OCI-LY1 (cell line): ENCODE results near the gene PTPRN2.

Experiments used
- H2AFZ ChIP-seq: fragments of 200-600 bp; sonication (generic), shearing (Covaris generic); 2 replicates; pipeline ENCODE4 v1.6.0; 2014; ENCODE audit warnings: antibody characterized with exemption, mild to moderate bottlenecking, low read length
- H3F3A ChIP-seq: fragments of 200-600 bp; sonication (generic), shearing (Covaris generic); 2 replicates; pipeline ENCODE4 v1.6.0; 2014; ENCODE audit warnings: mild to moderate bottlenecking, antibody characterized with exemption, low read length, moderate library complexity; ENCODE audit not compliant: insufficient read depth
- H3K27ac ChIP-seq: fragments of 200-600 bp; sonication (generic); 2 replicates; pipeline ENCODE4 v1.5.1; 2014; ENCODE audit warnings: low read length, mixed run types, mild to moderate bottlenecking, low read depth; ENCODE audit not compliant: poor library complexity, severe bottlenecking
- H3K27me3 ChIP-seq: fragments of 200-600 bp; sonication (generic); 2 replicates; pipeline ENCODE4 v1.6.0; 2014; ENCODE audit warnings: antibody characterized with exemption, mild to moderate bottlenecking, low read length, moderate library complexity; ENCODE audit not compliant: insufficient read depth
- H3K36me3 ChIP-seq: fragments of 200-600 bp; sonication (generic); 2 replicates; pipeline ENCODE4 v1.6.1; 2014; ENCODE audit warnings: mild to moderate bottlenecking, antibody characterized with exemption, low read length, moderate library complexity, mixed read lengths; ENCODE audit not compliant: insufficient read depth
- H3K4me1 ChIP-seq: fragments of 200-600 bp; sonication (generic); 2 replicates; pipeline ENCODE4 v1.5.1; 2014; ENCODE audit warnings: mild to moderate bottlenecking, low read length, moderate library complexity; ENCODE audit not compliant: insufficient read depth, severe bottlenecking
- H3K4me2 ChIP-seq: fragments of 200-600 bp; sonication (generic), shearing (Covaris generic); 2 replicates; pipeline ENCODE4 v1.6.1; 2014; ENCODE audit warnings: low read length
- H3K4me3 ChIP-seq: fragments of 200-600 bp; sonication (generic); 2 replicates; pipeline ENCODE4 v1.5.1; 2014; ENCODE audit warnings: low read length, low read depth, mild to moderate bottlenecking, mixed read lengths; ENCODE audit not compliant: poor library complexity, severe bottlenecking
- H3K79me2 ChIP-seq: fragments of 200-600 bp; shearing (Covaris generic); 2 replicates; pipeline ENCODE4 v1.6.1; 2016; ENCODE audit warnings: mixed run types, low read length, mixed read lengths; ENCODE audit not compliant: insufficient read depth
- H3K9ac ChIP-seq: fragments of 200-600 bp; sonication (generic), shearing (Covaris generic); 2 replicates; pipeline ENCODE4 v1.6.1; 2014; ENCODE audit warnings: mild to moderate bottlenecking, low read length, mixed read lengths
- H3K9me2 ChIP-seq: fragments of 200-600 bp; sonication (generic), shearing (Covaris generic); 2 replicates; pipeline ENCODE4 v1.6.1; 2014; ENCODE audit warnings: low read depth, mild to moderate bottlenecking, low read length, mixed read lengths
- H3K9me3 ChIP-seq: fragments of 200-600 bp; shearing (Covaris generic); 2 replicates; pipeline ENCODE4 v1.6.1; 2014; ENCODE audit warnings: low read length, mixed read lengths
- H4K20me1 ChIP-seq: fragments of 200-600 bp; sonication (generic), shearing (Covaris generic); 2 replicates; pipeline ENCODE4 v1.6.0; 2016; ENCODE audit warnings: mild to moderate bottlenecking, low read length; ENCODE audit not compliant: insufficient read depth
- CTCF ChIP-seq: fragments of 200-600 bp; sonication (generic), shearing (Covaris generic); IDR thresholded peaks from 2 replicates; pipeline ENCODE4 v1.5.1; 2017; ENCODE audit warnings: mild to moderate bottlenecking, antibody characterized with exemption, low read length, moderate library complexity, mixed read lengths
- EZH2 ChIP-seq: fragments of 200-600 bp; sonication (generic), shearing (Covaris generic); IDR thresholded peaks from 2 replicates; pipeline ENCODE4 v1.8.0; 2017; ENCODE audit warnings: borderline replicate concordance, mixed run types, mild to moderate bottlenecking, antibody characterized with exemption, low read length, moderate library complexity, mixed read lengths

Gene PTPRN2

GRCh38 chr7:158467562-158467961 lies 120.1 kb downstream of the PTPRN2 start:
- Histone ChIP-seq H3K79me2 (no peaks in the 10 kb centered on the region), H4K20me1 (no peaks in the 10 kb centered on the region), H3K9me2 (no peaks in the 10 kb centered on the region), H3K4me2 (no peak overlapping the region), H3K9ac (no peak overlapping the region), H3K36me3 (no peaks in the 10 kb centered on the region), H3K4me3 (no peak overlapping the region), H3K9me3 (no peaks in the 10 kb centered on the region), H3K27ac (no peak overlapping the region), H3K4me1 (no peaks in the 10 kb centered on the region), H3K27me3 (no peaks in the 10 kb centered on the region; the same call in 1 of the 2 replicates), H3F3A (no peaks in the 10 kb centered on the region), H2AFZ (no peak overlapping the region)
- TF ChIP-seq CTCF = no peak
- TF ChIP-seq EZH2 = no peak

- H3K36me3 ChIP-seq = no peaks in the 10 kb centered on the region
Observed at GRCh38 chr7:158463317-158463716, 124.3 kb downstream of the PTPRN2 start.

GRCh38 chr7:158461824-158462223 lies 125.8 kb downstream of the PTPRN2 start:
- Histone ChIP-seq H3K4me2 (no peak overlapping the region), H3K79me2 (no peaks in the 10 kb centered on the region), H3K36me3 (no peaks in the 10 kb centered on the region), H3F3A (no peaks in the 10 kb centered on the region), H3K9me2 (no peaks in the 10 kb centered on the region), H3K27ac (no peak overlapping the region), H4K20me1 (no peaks in the 10 kb centered on the region), H3K27me3 (no peaks in the 10 kb centered on the region), H3K4me3 (no peak overlapping the region), H3K9me3 (no peaks in the 10 kb centered on the region), H2AFZ (no peak overlapping the region), H3K9ac (no peak overlapping the region), H3K4me1 (no peaks in the 10 kb centered on the region)
- TF ChIP-seq EZH2 (no peak), CTCF (no peak)

More at GRCh38 chr7:158463317-158463716, 124.3 kb downstream of the PTPRN2 start:
- TF ChIP-seq EZH2 (no peak), CTCF (no peak)
- Histone ChIP-seq H4K20me1 (no peaks in the 10 kb centered on the region), H3K4me1 (no peaks in the 10 kb centered on the region), H3K9me3 (no peaks in the 10 kb centered on the region), H3K9ac (no peak overlapping the region), H3K27me3 (no peaks in the 10 kb centered on the region; the same call in 1 of the 2 replicates), H3K79me2 (no peaks in the 10 kb centered on the region), H3F3A (no peaks in the 10 kb centered on the region), H2AFZ (no peak overlapping the region), H3K9me2 (no peaks in the 10 kb centered on the region), H3K4me3 (no peak overlapping the region), H3K4me2 (no peak overlapping the region), H3K27ac (no peak overlapping the region)
